ENCODE measurements around the gene NMRK1. TPM values are rescaled to one million over a fixed set of nuclear protein-coding genes. Genes with fewer than 3 reads are reported as not detected.

NMRK1 gene
- 36.9 and 43.7 TPM in 2 replicates for total RNA-seq

- peak; percentile 98 for DNase-seq
Measured at GRCh38 chr9:75087824-75088645, at the start of gene NMRK1, which contains the start of gene OSTF1. TSS of gene NMRK1 (minus strand) at chr9:75088155. CDS start at chr9:75083115, 5,040 bp downstream. TSS of gene OSTF1 (plus strand) at chr9:75088514. CDS start at chr9:75088693, 179 bp downstream.

DNA sequence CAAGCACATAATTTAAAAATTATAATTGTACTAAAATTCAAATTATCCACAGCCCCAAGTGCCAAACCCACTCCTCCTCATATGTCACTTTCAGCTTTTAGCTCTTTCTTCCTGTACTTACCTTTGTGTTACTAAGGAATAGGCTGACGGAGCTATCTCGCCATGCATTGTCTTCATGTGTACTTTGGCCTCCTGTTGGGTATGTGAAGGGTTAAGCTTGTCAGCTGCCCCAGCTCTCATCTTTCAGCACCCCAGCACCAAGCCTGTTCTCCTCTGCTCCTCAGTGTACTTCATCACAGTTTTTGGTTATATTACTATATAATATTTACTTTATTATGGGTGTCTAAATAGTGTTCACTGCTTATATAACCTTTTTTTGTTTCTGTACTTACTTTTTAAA lies 46.5 kb upstream of the NMRK1 start:
- no peak for DNase-seq

DNA sequence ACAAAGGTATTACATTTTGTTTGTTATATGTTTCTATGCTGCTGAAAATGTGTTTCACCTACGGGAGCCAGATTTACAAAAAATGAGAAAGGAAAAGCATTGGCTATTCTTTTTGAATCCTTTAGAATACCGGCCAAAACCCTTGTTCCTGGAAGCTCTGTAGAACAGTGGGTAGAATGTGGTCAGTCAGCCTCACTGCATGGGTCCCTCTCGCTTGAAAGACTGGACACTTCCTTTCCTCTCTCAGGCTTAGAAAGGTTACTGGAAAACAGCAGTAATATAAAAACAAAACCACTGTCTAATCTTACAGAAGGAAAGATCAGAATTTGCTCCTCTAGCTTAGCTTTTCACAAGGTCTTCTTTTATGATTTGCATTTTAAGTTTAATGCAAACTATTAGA lies 45.4 kb upstream of the NMRK1 start:
- DNase-seq = no peak

DNA sequence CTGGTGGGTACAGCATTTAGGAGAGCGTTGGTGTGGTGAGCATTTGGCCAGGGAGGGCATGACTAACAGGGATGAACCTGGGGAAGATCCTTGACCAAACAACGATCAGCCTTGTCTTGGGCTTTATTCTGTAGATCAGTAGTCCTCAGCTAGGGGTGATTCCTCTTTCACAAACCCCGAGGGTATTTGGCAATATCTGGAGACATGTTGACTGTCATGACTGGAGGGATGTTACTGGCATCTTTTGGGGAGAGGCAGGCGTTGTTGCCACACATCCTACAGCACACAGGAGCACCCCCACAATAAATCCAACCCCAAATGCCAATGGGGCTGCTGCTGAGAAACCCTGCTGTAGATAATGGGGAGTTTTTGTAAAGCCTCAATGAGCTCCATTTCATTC lies 44.3 kb upstream of the NMRK1 start:
- DNase-seq = no peak

DNA sequence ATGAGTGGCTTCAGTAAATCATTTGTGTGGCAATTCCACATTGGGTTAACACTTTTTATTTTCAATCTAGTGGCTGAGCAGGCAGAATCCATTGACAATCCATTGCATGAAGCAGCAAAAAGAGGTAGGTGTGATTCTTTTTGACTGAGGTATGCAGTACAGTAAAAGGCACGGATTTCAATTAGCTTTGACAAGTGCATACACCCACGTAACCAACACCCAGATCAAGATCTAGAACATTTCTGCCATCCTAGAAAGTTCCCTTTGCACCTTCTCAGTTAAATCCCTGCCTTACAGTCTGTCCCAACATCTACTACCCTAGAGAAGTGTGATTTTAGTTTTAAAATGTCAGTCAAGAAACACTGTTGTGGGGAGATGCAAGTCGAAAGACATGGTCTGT lies 43.7 kb upstream of the NMRK1 start:
- no peak for DNase-seq

DNA sequence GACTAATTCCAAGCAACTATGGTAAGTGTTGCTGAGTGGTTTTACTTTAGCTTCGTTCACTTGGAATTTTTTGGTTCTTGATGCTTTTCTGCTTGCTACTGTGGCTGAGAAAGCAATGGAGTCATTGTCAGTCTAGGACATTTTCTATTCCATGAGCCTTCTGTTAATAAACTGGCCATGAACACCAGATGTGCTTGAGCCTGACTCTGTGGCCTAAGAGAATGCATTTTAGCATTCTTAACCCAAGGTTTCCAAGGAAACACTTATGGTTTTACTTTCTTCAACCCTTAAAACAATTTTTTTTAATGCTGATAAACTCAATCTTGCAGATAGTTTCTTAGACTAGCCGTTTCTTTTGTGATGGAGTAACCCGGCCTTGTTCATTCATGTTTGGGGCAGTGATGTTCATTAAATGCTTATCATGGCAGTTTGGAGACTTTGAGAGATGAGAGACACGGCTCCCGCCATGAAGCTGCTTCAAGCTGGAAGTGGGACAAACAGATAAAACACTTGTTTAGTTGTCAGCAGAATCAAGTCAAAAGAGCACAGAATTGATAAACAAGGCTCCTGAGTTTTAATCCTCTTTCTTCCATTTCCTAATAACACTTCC lies 42.8 kb upstream of the NMRK1 start:
- DNase-seq = no peak

DNA sequence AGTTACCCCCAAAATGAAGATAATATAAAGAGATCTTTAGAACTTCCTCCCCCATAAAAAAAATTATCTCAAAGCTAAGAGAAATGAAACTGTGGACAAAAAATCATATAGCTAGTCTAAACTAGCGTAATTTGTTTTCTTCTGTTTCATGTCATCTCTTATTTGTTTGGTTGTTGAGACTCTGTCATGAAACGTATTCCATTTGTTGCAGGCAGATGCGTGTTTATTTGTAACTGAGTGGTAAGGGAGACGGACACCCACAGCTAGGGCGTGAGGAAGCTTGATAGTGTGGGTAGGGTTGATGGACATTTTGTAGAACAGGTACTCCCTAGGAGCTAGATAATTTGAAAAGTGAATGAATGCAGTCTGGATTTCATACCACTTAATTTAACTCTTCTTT lies 42.2 kb upstream of the NMRK1 start:
- DNase-seq = no peak

DNA sequence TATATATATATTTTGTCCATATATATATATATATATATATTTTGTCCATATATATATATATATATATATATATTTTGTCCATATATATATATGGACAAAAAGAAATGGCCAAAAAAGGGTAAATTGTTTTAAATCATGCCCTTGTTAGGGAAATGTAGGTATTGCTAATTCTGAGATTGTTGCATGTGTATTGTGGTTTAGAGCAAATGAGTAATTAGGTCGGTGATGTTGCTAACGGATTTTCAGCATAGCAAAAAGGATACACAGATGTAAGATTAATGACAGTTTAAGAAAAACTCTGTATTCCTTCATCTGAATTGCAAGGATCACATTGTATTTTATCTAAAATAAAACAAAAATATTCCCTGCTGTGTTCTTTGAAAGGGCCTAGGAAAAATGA lies 40.6 kb upstream of the NMRK1 start:
- no peak for DNase-seq

- DNase-seq = no peak
Measured at GRCh38 chr9:75123696-75124095, 35.7 kb upstream of the NMRK1 start.

DNA sequence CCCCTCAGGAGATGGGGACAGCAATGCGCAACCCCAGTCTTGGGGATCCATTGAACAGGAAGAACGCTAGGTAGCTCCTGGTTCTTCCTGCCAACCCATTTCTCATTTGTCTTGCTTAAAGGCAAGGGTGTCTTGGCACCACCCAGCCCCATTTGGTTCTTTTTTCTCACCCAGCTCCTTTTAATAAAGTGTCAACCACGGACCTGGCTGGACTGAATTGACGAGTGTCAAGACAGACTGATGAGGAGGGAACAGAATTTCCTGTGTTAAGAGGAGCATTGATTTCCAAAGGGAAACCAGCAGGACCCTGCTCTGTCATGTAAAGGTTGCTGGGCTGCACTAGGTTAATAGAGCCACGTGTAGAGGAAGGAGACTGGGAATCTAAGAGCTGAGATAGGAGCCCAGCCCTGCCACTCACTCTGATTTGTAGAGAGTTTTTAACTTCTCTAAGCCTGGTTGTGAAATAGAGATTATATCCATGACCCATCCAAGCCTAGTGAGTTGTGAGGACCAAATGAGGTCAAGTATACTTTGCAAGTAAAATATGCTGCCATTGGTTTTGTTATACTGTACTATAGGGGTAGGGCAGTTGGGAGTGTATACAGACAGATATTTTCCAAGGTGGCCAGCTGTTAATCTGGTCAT lies 34.1 kb upstream of the NMRK1 start:
- DNase-seq = no peak

DNA sequence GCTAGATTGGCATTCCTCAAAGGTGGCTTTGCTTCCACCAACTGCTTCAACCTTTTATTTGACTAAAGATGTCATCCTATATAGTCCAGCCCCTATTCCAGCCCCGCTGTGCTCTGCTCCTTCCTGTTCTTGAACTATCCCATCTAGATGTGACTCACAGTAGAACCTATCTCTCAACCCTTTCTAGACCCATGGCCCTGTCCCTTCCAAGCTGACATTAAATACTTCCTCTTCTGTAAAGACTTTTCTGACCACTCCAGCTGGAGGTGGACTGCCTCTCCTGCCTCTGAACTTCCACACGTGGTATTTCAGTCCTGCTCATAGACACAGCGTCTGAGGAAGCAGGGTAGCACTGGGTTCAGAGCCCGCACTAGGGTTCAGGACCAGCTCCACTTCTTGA lies 32.7 kb upstream of the NMRK1 start:
- DNase-seq = no peak

DNA sequence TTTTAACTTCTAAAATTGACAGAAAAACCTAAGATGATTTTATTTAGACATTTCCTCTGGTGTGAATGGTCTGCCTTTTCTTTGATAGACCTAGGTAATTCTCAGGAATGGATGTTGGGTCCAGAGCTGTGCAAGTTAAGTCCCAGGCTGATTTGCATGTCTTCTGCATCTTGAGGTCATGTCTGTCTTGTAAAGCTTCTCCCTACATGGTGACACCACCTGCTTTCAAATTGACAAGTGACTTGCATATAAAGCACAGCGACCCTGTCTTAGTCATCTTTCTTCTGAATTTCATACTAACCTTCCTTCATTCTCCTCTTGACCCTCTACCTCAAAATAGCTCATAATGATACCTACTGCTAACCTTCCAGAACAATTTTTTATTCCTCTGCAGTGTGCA lies 29.6 kb upstream of the NMRK1 start:
- no peak for DNase-seq

- peak; percentile 23 for DNase-seq
Measured at GRCh38 chr9:75116306-75116705, 28.4 kb upstream of the NMRK1 start.

DNA sequence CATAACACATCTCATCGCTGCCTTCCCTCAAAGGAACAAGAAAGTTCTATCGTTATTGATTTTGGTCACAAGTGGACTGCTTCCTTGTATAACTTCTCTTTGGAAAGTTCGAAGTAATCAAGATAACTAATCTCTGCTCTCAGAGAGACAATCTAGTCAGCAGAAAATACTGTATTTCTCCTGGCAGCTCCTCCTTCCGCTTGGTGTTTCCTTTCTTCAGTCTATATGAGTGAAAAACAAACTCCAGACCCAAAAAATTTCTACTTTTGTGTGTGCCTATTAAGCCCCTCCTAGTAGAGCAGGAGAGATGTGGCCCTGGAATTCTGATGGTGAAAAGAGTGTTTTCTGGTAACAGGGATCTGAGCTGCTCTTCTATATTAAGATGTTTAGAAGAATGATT lies 24.8 kb upstream of the NMRK1 start:
- DNase-seq = no peak

GRCh38 chr9:75111019-75111622 lies 23.2 kb upstream of the NMRK1 start:
- DNase-seq = no peak

DNA sequence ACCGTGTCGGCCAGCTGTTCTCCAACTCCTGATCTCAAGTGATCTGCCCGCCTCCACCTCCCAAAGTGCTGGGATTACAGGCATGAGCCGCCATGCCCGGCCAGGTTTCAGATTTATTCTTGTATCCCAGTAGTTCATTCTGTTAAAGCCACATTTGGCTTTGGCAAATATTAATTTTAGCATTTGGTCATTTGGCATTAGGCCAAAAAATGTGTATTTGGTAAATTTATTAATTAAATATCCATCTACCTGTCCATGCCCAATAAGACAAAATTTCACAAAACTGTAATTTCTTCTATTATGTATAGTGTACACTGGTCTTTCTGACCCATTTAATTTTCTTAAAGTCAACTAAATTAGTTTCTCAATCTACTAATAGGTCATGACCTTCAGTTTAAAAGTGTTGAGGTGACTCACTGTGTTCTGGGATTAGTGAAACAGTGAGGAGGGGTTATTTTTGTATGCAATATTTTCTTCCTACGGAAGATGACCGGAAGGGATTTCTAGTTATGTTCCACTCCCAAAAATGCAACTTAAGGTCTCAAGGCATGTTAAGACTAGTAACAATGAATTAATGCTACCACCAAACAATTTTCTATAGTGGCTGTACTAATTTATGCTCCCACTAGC lies 21.4 kb upstream of the NMRK1 start:
- peak; percentile 56 for DNase-seq

DNA sequence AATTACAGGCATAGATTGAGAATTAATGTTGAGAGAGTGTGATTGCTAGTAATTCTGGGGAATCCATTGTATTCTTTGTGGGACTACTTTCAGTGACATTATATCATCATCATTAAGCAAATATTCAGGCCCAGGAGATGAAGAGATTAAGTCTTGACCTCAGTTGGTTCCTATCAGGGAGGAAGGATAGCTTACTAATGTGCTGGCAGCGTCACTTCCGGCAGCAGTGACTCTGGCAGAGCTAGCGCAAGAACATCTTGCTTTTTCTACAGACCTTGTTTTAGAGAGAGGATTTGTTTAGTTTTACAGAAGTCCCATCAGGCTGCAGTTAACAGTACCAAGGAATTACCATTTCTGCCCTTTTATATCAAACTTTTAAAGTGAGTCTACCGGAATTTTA lies 20.6 kb upstream of the NMRK1 start:
- DNase-seq = peak; percentile 90

DNA sequence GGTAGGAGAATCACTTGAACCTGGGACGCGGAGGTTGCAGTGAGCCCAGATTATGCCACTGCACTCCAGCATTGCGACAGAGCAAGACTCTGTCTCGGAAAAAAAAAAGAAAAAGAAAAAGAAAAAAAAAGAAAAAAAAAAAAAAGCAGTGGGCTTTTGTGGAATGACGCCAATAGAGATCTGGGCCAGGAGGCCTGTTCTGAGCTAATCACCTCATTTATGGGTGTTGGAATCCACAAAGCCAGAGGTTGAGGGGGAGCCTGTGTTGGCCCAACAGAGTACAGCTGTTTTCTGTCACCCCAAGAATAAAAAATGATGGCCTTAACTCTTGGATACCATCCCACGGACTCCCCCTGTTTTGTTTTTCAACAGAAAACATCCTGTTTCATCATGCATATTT lies 18.9 kb upstream of the NMRK1 start:
- no peak for DNase-seq

- no peak for DNase-seq
Measured at GRCh38 chr9:75105841-75106240, 17.9 kb upstream of the NMRK1 start.

GRCh38 chr9:75105019-75105540 lies 17.1 kb upstream of the NMRK1 start:
- DNase-seq = no peak

DNA sequence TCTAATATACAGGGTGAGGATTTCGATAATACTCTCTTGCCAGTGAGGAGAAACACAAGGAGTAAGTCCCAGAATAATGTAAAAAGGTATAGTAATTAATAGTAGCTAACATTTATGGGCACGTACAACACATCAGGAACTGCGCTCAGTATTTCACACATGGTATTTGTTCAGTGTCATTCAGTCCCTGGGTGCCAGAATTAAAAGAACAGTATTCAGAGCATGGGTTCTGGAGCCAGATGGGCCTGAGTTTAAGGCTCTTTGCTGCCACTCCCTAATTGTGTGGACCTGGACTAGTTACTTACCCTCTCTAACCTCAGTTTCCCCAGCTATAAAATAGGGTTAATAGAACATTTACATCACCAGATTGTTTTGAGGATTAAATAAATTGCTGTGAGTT lies 16.7 kb upstream of the NMRK1 start:
- no peak for DNase-seq

DNA sequence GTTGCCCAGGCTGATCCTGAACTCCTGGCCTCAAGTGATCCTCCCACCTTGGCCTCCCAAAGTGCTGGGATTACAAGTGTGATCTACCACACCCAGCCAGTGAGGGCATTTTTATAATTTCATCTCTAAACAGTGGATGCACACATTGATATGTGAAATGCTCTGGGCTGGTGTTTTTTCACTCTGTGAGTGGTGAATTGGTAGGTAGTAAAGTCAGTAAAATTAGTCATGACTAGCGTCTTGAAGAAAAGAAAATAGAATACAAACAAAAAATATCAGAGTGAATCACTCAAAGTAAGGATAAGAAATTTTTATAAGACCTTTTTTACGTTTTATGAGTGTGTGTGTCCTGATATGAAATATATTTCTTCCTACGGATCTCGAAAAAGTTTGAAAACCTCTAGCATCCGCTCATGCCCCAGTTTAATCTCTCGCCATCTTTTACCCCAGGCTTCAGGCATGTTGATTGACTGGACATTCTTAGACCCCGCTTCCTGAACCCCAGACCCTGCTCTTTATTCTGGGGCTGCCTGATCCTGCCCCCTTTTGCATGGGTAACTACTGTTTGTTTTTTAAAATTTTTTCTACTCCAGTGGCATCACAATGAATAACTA lies 14.3 kb upstream of the NMRK1 start:
- DNase-seq = no peak
